Karpas-422 (cell line): ENCODE data around the gene ATG4C. TPM values are rescaled to one million over a fixed set of nuclear protein-coding genes. Genes with fewer than 3 reads are reported as not detected.
A peak's percentile ranks its signal among the peaks of the same experiment; 100 is the strongest.

Source experiments
- DNase-seq: peaks from one replicate; pipeline ENCODE4 v3.0.0-alpha.2; 2015
- H2AFZ ChIP-seq: fragments of 200-600 bp; sonication (generic); 2 replicates; pipeline ENCODE4 v1.6.1; 2014; ENCODE audit warnings: antibody characterized with exemption, low read length, mixed read lengths
- H3K27ac ChIP-seq: fragments of 200-600 bp; sonication (generic); 2 replicates; pipeline ENCODE4 v1.5.1; 2014; ENCODE audit warnings: mild to moderate bottlenecking, low read length, moderate library complexity
- H3K27me3 ChIP-seq: fragments of 200-600 bp; sonication (generic); 2 replicates; pipeline ENCODE4 v1.6.1; 2014; ENCODE audit warnings: low read length, mixed read lengths
- H3K36me3 ChIP-seq: fragments of 200-600 bp; sonication (generic); 2 replicates; pipeline ENCODE4 v1.6.1; 2014; ENCODE audit warnings: low read length, mixed read lengths; ENCODE audit not compliant: insufficient read depth
- H3K4me1 ChIP-seq: fragments of 200-600 bp; sonication (generic); 2 replicates; pipeline ENCODE4 v1.6.1; 2014; ENCODE audit warnings: mild to moderate bottlenecking, low read length, mixed read lengths
- H3K4me2 ChIP-seq: fragments of 200-600 bp; sonication (generic); 2 replicates; pipeline ENCODE4 v1.6.1; 2014; ENCODE audit warnings: low read length, low read depth, mild to moderate bottlenecking; ENCODE audit not compliant: poor library complexity, severe bottlenecking
- H3K4me3 ChIP-seq: fragments of 200-600 bp; sonication (generic); 2 replicates; pipeline ENCODE4 v1.5.1; 2014; ENCODE audit warnings: mild to moderate bottlenecking, antibody characterized with exemption, low read length, mixed read lengths
- H3K79me2 ChIP-seq: fragments of 200-600 bp; sonication (generic); 2 replicates; pipeline ENCODE4 v1.6.1; 2014; ENCODE audit warnings: mild to moderate bottlenecking, low read length, mixed read lengths
- H3K9ac ChIP-seq: fragments of 200-600 bp; sonication (generic); 2 replicates; pipeline ENCODE4 v1.6.0; 2014; ENCODE audit warnings: low read length
- H3K9me2 ChIP-seq: fragments of 200-600 bp; sonication (generic), shearing (Covaris generic); replicated peaks from 2 replicates; pipeline ENCODE4 v1.6.0; 2014; ENCODE audit warnings: mild to moderate bottlenecking, low read length, moderate library complexity; ENCODE audit not compliant: insufficient read depth
- H3K9me3 ChIP-seq: fragments of 300-700, 200-600 bp; sonication (generic); 2 replicates; pipeline ENCODE4 v1.6.1; 2014; ENCODE audit warnings: low read length, mixed read lengths
- H4K20me1 ChIP-seq: fragments of 200-600 bp; sonication (generic); 2 replicates; pipeline ENCODE4 v1.6.1; 2014; ENCODE audit warnings: mild to moderate bottlenecking, antibody characterized with exemption, low read length, low read depth; ENCODE audit not compliant: insufficient read depth
- total RNA-seq: library from RNA; depleted of rRNA; stranded (reverse); fragments of >200 nt; shearing (Covaris generic); gene quantifications from 2 replicates; pipeline ENCODE4 v1.2.3, GENCODE V29; 2014; ENCODE audit warnings: low replicate concordance

ATG4C gene
- total RNA-seq, 1 experiment from 2014 or later, result 18.6 TPM

DNA sequence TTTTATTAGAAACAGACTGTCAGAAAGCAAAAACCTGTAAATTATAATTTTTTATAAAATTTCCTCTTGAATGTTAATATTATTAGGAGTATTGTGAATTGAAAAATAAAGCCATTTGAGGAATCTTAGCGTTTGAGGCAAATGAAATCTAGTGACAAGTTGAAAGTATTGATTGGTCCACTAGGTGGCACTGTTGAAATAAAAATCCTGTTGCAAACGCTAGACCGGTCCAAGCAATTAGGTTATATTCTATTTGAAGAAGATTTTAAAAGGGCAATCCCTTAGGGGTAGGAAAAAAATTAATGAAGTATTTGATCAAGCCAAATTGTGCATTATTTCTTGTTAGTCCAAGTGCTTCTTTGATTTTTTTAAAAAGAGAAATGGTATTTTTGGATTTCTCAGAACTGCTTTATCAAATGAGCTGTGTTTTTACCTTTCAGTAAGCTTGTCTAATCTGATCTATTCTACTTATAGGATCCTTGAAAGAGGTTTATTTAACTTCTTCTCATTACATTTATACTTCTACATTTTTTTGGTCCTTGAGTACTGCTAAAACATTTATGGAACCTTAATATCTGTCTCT, 57.7 kb downstream of the ATG4C start:
- Histone ChIP-seq H3K9me3 (no peaks in the 10 kb centered on the region), H3K4me1 (no peaks in the 10 kb centered on the region), H3K27me3 (no peaks in the 10 kb centered on the region), H3K36me3 (no peaks in the 10 kb centered on the region), H3K79me2 (no peaks in the 10 kb centered on the region), H3K9ac (no peak overlapping the region), H2AFZ (no peak overlapping the region), H4K20me1 (no peaks in the 10 kb centered on the region), H3K9me2 (no peaks in the 10 kb centered on the region), H3K4me3 (no peak overlapping the region), H3K4me2 (no peak overlapping the region), H3K27ac (no peak overlapping the region)
- DNase-seq, result peak; percentile 86

GRCh38 chr1:62844030-62844429, 60.1 kb downstream of the ATG4C start:
- Histone ChIP-seq H3K27ac (no peak overlapping the region), H3K27me3 (no peaks in the 10 kb centered on the region), H3K4me1 (no peaks in the 10 kb centered on the region), H3K4me3 (no peak overlapping the region), H3K9me2 (no peaks in the 10 kb centered on the region), H3K79me2 (no peaks in the 10 kb centered on the region), H3K9me3 (no peaks in the 10 kb centered on the region), H3K4me2 (no peak overlapping the region), H4K20me1 (no peaks in the 10 kb centered on the region), H2AFZ (no peak overlapping the region), H3K36me3 (no peaks in the 10 kb centered on the region), H3K9ac (no peak overlapping the region)
- no peak for DNase-seq

- H3K79me2 ChIP-seq, result 0 out of 2 replicates have a peak, but pooled peaks cover 3% of the 10 kb centered on the region
- no peaks in the 10 kb centered on the region for H3K9me3 ChIP-seq
- no peaks in the 10 kb centered on the region for H3K36me3 ChIP-seq
- no peaks in the 10 kb centered on the region for H3K4me1 ChIP-seq
- H4K20me1 ChIP-seq, result no peaks in the 10 kb centered on the region
- H3K4me2 ChIP-seq, result no peak overlapping the region
- no peak overlapping the region for H3K4me3 ChIP-seq
- no peak overlapping the region for H3K9ac ChIP-seq
- no peak overlapping the region for H2AFZ ChIP-seq
- no peak overlapping the region for H3K27ac ChIP-seq
- no peaks in the 10 kb centered on the region for H3K9me2 ChIP-seq
- peak; percentile 46 for DNase-seq
- no peaks in the 10 kb centered on the region for H3K27me3 ChIP-seq
These were observed 65.1 kb downstream of the ATG4C start for GRCh38 chr1:62849031-62849430.

- Histone ChIP-seq H3K9ac (no peak overlapping the region), H3K79me2 (0 out of 2 replicates have a peak, but pooled peaks cover 3% of the 10 kb centered on the region), H3K4me3 (no peak overlapping the region), H3K9me2 (no peaks in the 10 kb centered on the region), H3K27me3 (no peaks in the 10 kb centered on the region), H3K4me1 (no peaks in the 10 kb centered on the region), H4K20me1 (no peaks in the 10 kb centered on the region), H3K9me3 (no peaks in the 10 kb centered on the region), H3K4me2 (no peak overlapping the region), H3K27ac (no peak overlapping the region), H2AFZ (no peak overlapping the region), H3K36me3 (no peaks in the 10 kb centered on the region)
- DNase-seq, result no peak
These were observed 68.3 kb downstream of the ATG4C start for GRCh38 chr1:62852253-62852652.

GRCh38 chr1:62856960-62857359, 73.0 kb downstream of the ATG4C start:
- no peaks in the 10 kb centered on the region for H3K9me3 ChIP-seq
- H4K20me1 ChIP-seq, result no peaks in the 10 kb centered on the region
- no peaks in the 10 kb centered on the region for H3K4me1 ChIP-seq
- no peaks in the 10 kb centered on the region for H3K27me3 ChIP-seq
- no peak for DNase-seq
- H3K4me2 ChIP-seq, result no peak overlapping the region
- H3K9me2 ChIP-seq, result no peaks in the 10 kb centered on the region
- no peak overlapping the region for H3K4me3 ChIP-seq
- no peak overlapping the region for H3K9ac ChIP-seq
- H2AFZ ChIP-seq, result no peak overlapping the region
- H3K27ac ChIP-seq, result no peak overlapping the region
- no peaks in the 10 kb centered on the region for H3K79me2 ChIP-seq
- H3K36me3 ChIP-seq, result no peaks in the 10 kb centered on the region

DNA sequence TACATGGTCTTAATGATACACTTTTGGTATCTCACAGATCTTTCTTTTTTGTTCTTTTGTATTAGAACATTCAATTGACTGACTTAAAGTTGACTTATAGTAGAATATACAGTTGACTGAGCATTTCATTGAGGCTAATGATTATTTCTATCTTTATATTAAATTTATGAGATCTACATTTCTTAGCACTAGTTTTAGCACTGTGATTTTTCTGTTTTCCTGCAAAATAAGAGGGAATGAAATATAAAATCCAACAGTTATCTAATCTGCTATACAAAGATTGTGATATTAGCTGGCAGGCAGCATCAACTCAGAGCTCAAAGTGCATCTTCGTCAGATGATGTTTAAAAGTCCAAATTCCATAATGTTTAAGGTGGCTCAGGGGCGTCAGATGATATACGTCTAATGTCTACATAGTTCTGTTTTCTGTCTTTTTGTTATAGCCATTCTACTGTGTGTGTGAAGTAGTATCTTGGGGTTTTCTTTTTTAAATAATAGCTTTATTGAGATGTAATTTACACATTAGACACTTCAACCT, 85.4 kb downstream of the ATG4C start:
- H3K9me2 ChIP-seq, result no peaks in the 10 kb centered on the region

DNA sequence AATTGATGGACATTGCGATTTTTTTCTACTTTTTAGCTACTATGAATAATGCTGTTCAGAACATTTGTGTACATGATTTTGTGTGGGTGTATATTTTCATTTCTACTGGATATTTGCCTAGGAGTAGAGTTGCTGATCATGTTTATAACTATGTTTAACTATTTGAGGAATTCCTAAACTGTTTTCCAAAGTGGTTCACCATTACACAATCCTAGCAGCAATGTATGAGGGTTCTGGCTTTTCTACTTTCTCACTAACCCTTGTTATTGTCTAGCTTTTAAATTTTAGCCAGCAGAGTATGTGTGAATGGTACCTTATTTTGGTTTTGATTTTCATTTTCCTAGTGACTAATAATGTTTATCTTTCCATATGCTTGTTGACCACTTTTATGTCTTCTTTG, 86.2 kb downstream of the ATG4C start:
- DNase-seq, result no peak
- Histone ChIP-seq H3K9me2 (no peaks in the 10 kb centered on the region), H3K9me3 (no peaks in the 10 kb centered on the region), H3K79me2 (no peaks in the 10 kb centered on the region), H4K20me1 (no peaks in the 10 kb centered on the region), H3K4me1 (no peaks in the 10 kb centered on the region), H3K27me3 (no peaks in the 10 kb centered on the region), H3K36me3 (no peaks in the 10 kb centered on the region), H3K9ac (no peak overlapping the region), H3K4me2 (no peak overlapping the region), H3K4me3 (no peak overlapping the region), H2AFZ (no peak overlapping the region), H3K27ac (no peak overlapping the region)

More for the DNA sequence above, 85.4 kb downstream of the ATG4C start:
- no peaks in the 10 kb centered on the region for H3K9me3 ChIP-seq
- H3K27ac ChIP-seq, result no peak overlapping the region
- no peaks in the 10 kb centered on the region for H3K27me3 ChIP-seq
- DNase-seq, result no peak
- H3K4me3 ChIP-seq, result no peak overlapping the region
- no peaks in the 10 kb centered on the region for H3K79me2 ChIP-seq
- H3K4me2 ChIP-seq, result no peak overlapping the region
- H3K9ac ChIP-seq, result no peak overlapping the region
- no peaks in the 10 kb centered on the region for H4K20me1 ChIP-seq
- no peak overlapping the region for H2AFZ ChIP-seq
- H3K36me3 ChIP-seq, result no peaks in the 10 kb centered on the region
- H3K4me1 ChIP-seq, result no peaks in the 10 kb centered on the region

GRCh38 chr1:62875676-62876075, 91.7 kb downstream of the ATG4C start:
- Histone ChIP-seq H3K79me2 (no peaks in the 10 kb centered on the region), H3K27me3 (0 out of 2 replicates have a peak, but pooled peaks cover 2% of the 10 kb centered on the region), H3K4me2 (no peak overlapping the region), H3K4me1 (no peaks in the 10 kb centered on the region), H3K36me3 (no peaks in the 10 kb centered on the region), H3K4me3 (no peak overlapping the region), H3K9me3 (peaks cover 3% of the 10 kb centered on the region; the same call in 1 of the 2 replicates), H4K20me1 (no peaks in the 10 kb centered on the region), H3K9me2 (no peaks in the 10 kb centered on the region), H2AFZ (no peak overlapping the region), H3K27ac (no peak overlapping the region), H3K9ac (no peak overlapping the region)
- DNase-seq, result no peak
